A549 treated with CpdA at 1 μM for 4 hours (cell line): ENCODE data around the gene MYPOP. TPM values are rescaled to one million over a fixed set of nuclear protein-coding genes. Genes with fewer than 3 reads are reported as not detected.

Experiments
- total RNA-seq: library from RNA; stranded (reverse); fragments of 200-300 nt; extraction: Qiagen RNA extraction; gene quantifications from 5 replicates; pipeline ENCODE4 v1.2.3, GENCODE V29; 2022; ENCODE audit warnings: low read depth

The MYPOP gene, protein sequence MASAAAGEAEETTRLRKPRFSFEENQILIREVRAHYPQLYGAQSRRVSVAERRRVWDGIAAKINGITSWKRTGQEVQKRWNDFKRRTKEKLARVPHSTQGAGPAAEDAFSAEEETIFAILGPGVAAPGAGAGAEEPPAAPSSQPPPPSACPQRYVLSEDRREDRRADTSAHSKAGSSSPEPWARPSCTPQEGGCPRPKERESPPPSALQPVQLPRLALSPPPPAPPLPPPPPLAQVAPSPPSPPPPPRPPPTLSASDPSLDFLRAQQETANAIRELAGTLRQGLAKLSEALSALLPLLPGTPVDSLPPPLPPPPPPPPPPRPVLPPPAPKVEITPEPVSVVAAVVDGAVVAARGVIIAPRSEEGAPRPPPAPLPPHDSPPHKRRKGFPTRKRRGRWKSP
- 6.5 to 12.1 TPM (median 10.7 TPM) in 5 replicates for total RNA-seq

DNA sequence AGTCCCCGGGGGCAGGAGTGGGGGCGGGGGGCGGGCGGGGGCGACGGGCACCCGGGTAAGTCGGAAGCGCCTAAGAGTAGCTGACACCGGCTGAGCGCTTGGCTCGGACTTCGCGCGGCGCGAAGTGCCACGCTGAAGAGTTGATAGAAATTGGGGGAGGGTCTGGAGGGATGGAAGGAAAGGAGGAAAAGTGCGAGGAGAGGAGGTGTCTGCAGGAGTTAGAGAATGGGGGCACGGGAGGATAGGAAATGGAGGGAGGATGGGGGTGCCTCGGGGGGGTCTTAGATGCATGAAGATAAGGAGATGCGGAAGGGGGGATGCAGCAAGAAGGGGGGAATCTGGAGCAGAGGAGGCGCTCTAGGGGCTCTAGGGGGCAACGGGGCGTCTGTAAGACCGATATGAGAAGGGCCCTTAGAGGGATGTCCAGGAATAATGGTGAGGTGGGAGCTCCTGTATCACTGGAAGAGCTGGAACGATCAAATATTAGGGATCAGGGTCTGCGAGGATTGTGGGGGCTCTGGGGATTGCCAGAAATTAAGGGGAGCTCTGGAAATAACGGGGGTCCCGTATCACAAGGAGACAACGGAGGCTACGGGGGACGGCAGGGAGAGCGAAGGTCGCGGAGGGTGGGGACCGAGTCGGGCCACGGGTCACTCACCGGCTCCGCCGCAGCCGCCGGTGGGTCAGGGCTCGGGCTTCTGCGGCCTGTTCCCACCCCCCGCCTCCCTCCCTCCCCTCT, at the start of gene MYPOP:
TSS of gene MYPOP (minus strand) at position 702 of the 739 bp plus-strand sequence. CDS start 840 bp downstream, outside the sequence.

DNA sequence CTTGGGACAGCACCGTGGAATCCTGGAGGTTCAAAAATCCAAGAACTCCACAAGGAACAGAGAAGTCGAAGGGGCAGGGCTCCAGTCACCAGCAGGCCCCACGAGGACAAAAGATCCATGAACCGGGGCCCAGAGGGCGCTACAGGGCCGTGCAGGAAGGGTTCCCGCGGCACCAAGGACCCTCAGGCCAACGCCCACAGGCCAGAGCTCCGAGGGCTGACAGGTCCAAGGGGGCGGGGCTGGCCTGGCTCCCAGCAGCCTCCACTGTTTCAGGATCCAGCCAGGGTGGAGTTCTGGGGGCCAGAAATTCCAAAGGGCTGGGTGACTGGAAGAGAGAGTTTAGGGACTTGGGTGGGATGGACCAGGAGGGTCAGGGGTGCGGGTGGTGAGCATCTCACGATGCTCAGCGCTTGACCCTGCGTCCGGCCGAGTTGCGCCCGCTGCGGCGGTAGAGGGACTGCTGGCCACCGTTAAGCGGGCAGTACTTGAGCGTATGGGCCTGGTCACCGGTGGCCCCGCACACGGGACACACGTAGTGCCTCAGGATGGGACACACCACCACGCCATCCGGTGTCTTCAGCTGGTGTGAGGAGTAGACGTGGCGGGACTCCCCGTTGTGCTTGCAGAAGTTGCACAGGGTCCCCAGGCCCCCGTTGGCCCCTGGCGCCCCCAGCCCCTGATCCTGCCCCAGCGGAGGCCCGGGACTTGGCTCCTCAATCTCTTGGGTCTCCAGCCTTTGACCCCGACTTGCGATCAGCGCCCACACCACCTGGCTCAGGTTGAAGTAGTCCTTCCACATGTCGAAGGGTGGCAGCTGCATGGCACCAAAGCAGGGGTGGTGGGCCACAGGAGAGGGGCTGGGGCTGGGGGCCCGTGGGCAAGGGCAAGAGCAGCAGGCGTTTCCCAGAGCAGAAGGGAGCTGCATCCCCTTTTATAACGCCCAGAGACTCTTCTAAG, 11.7 kb upstream of the MYPOP start, which contains the start of gene NANOS2:
TSS of gene NANOS2 (minus strand) at position 905 of the 957 bp plus-strand sequence. CDS start at position 820, 85 bp downstream.

DNA sequence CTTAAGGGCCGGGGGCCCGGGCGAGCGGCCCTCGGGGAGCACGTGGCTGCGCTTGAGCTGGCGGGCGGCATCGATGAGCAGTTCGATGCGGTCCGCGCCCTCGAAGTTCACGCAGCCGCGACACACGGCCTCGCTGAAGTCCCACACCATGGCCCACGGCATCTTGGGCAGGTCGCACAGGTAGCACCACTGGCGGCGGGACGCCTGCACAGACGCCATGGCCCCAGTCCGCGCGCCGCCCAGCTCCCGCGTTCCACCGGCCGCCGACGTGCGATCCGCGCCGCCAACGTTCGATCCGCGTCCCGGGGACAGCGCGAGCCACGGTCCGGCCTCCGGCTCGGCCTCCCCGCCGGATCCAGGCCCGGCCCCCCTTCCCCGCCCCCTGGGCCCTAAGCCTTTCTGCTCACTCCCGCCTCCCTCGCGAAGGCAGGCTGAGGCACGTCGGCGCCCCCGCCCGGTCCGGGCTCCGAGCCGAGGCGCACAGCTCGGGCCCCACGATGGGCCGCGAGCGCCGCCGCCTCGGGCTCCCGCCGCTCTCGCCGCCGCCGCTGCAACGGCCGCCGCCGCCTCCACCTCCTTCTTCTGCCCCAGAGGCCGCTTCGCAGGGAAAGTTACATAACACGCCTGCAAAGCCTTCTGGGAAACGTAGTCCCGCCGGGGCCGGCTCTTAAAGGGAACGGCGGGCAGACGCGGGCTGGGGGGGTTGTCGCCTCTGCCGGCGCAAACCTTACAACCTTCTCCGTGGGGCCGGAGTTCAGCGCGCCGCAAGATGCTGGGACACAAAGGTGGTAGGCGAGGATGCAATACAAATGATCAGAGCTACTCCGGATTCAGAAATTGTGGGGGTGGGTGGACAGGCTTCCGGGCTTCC, 16.6 kb downstream of the MYPOP start, which contains the start of gene IRF2BP1:
TSS of gene IRF2BP1 (minus strand) at position 586 of the 871 bp plus-strand sequence. CDS start at position 219, 367 bp downstream.

DNA sequence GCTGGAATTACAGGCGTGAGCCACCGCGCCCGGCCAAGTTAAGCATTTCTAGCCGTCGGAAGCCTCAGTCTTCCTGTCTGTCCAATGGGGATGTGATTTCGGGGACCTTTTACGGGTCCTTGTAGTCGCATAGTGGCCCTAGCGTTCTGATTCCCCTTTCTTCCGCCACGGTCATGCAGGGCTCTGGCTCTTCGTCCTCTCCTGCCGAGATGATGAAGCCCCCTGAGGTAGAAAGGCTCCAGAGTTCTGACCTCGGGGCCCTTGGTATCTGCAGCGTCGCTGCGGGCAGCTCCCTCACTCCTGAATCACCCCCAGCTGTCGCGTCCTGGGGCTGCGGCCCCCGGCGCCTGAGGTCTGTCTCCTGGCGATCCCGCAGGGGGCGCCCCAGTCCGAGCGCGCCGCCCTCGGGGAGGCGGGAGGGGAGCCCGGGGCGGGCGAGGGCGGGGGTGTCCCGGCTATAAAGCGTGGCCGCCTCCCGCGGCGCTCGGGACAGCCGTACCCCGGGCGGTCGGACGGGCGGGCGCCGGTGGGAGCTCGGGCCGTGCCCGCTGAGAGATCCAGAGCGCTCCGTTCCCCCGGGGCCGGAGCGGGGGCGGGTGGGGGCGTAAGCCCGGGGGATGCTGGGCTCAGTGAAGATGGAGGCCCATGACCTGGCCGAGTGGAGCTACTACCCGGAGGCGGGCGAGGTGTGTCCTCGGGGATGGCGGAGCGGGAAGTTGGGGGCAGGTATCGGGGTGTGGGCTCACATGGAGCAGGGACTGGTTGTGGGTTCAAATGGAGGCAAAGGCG, 38.4 kb downstream of the MYPOP start, which contains the start of gene FOXA3:
TSS of gene FOXA3 (plus strand) at position 487 of the 789 bp plus-strand sequence. CDS start at position 618, 131 bp downstream.

DNA sequence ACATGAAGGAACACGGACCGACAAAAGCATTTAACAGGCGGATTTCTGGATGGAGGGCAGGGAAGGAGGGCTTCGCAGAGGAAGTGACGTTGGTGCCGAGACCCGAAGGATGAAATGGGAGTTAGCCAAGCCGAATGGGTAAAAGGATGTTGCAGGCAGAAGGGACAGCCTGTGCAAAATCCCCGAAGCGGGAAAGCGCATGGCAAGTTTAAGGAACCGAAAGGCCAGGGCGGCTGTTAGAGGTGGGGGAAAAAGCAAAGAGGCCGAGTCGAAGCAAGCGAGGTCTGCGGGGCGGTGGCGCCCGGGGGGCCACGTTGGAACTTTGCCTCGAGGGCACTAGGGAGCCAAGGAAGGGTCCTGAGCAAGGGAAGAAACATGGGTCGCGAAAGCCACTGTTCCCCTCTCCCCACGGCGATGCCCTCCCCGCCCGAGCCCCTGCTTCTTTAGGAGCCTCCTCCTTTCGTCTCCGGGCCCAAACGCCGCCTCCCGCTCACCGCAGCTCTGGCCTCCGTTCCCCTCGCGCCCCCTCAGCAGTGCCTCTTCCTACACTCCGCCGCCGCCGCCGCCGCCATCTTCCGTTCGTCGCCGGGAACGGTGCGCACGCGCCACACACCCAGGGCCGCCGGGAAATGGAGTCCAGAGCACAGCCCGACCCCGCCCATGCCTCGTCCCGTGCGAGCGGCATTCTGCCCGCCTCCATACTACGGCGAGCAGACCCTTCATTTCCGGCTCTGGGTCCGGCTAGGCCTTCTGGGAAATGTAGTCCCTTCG, 39.7 kb downstream of the MYPOP start, which contains the start of gene SYMPK:
TSS of gene SYMPK (minus strand) at position 584 of the 771 bp plus-strand sequence. CDS start 8,652 bp downstream, outside the sequence.

Other genes starting within 250 kb of the MYPOP start
- 2.1 to 4.7 TPM (median 2.5 TPM) in 5 replicates for gene GIPR, start 234.4 kb downstream of the MYPOP start, total RNA-seq
- gene SNRPD2, start 210.7 kb downstream of the MYPOP start, total RNA-seq, result 757 to 952 TPM (median 803 TPM) in 5 replicates
- gene QPCTL, start 209.9 kb downstream of the MYPOP start, total RNA-seq, result 7.9 to 10.8 TPM (median 9.8 TPM) in 5 replicates
- gene FBXO46, start 171.7 kb downstream of the MYPOP start, total RNA-seq, result 8.9 to 11.1 TPM (median 10.6 TPM) in 5 replicates
- gene MEIOSIN, start 169.2 kb downstream of the MYPOP start, total RNA-seq, result 0.05 to 0.16 TPM (median 0.06 TPM) in 4 of 5 replicates, not detected in the other
- gene SIX5, start 133.4 kb downstream of the MYPOP start, total RNA-seq, result 19.5 to 36.8 TPM (median 31.1 TPM) in 5 replicates
- 36.9 to 58.2 TPM (median 54.8 TPM) in 5 replicates for gene DMPK, start 120.1 kb downstream of the MYPOP start, total RNA-seq
- gene DMWD, start 109.8 kb downstream of the MYPOP start, total RNA-seq, result 23.6 to 40.1 TPM (median 35.8 TPM) in 5 replicates
- 0.03 TPM in 1 of 5 replicates, not detected in the others for gene RSPH6A, start 87.3 kb downstream of the MYPOP start, total RNA-seq
- 59.7 to 84.4 TPM (median 77.3 TPM) in 5 replicates for gene SYMPK, start 39.5 kb downstream of the MYPOP start, total RNA-seq
- gene FOXA3, start 38.3 kb downstream of the MYPOP start, total RNA-seq, result 0.76 to 1.2 TPM (median 0.94 TPM) in 5 replicates
- 21.0 to 39.5 TPM (median 37.8 TPM) in 5 replicates for gene IRF2BP1, start 16.5 kb downstream of the MYPOP start, total RNA-seq
- not detected in 5 replicates for gene NANOS2, start 12.2 kb upstream of the MYPOP start, total RNA-seq
- gene NOVA2, start 71.3 kb upstream of the MYPOP start, total RNA-seq, result 0.08 to 0.20 TPM (median 0.11 TPM) in 5 replicates
- 2.9 to 6.1 TPM (median 4.5 TPM) in 5 replicates for gene CCDC61, start 92.9 kb upstream of the MYPOP start, total RNA-seq
- not detected in 5 replicates for gene PGLYRP1, start 120.4 kb upstream of the MYPOP start, total RNA-seq
- gene IGFL4, start 138.4 kb upstream of the MYPOP start, total RNA-seq, result 0.37 to 0.74 TPM (median 0.51 TPM) in 5 replicates
- 0.17 to 0.38 TPM (median 0.24 TPM) in 3 of 5 replicates, not detected in the others for gene IGFL3, start 222.1 kb upstream of the MYPOP start, total RNA-seq
- 0.20 to 1.2 TPM (median 0.83 TPM) in 5 replicates for gene IGFL2, start 245.6 kb upstream of the MYPOP start, total RNA-seq